ENCODE data around the gene CEP128. TPM values are rescaled to one million over a fixed set of nuclear protein-coding genes. Genes with fewer than 3 reads are reported as not detected.

Gene CEP128
- total and polyA plus RNA-seq, 3 donors from 2014 or later: 8.5 to 30.9 (median 15.3) TPM

- WGBS, 2 donors: 85 to 86% methylated on average over 2 of the region's 2 CpGs
- Histone ChIP-seq H3K4me3 (no peak overlapping the region), H3K9me3 (no peaks in the 10 kb centered on the region), H3K4me1 (no peaks in the 10 kb centered on the region), H3K36me3 (ENCODE audit: low read depth, missing control alignments) (no peaks in the 10 kb centered on the region), H3K27me3 (no peaks in the 10 kb centered on the region), H3K27ac (no peak overlapping the region)
- no peak for DNase-seq
- TF ChIP-seq CTCF (IDR thresholded peaks at IDR 0.05): no peak
- no peak for TF ChIP-seq POLR2A (IDR thresholded peaks at IDR 0.05)
- intact Hi-C loops (cut with DNase I; ENCODE audit: low total_unique reads): no loop called here
Observed at GRCh38 chr14:80663541-80663940, 278.0 kb downstream of the CEP128 start.

GRCh38 chr14:80659783-80660182 is 281.8 kb downstream of the CEP128 start:
- WGBS, 2 donors: 94 to 97% methylated on average over 2 of the region's 2 CpGs
- TF ChIP-seq POLR2A (IDR thresholded peaks at IDR 0.05): no peak
- no peak for TF ChIP-seq CTCF (IDR thresholded peaks at IDR 0.05)
- H3K4me1 ChIP-seq: no peaks in the 10 kb centered on the region
- H3K36me3 ChIP-seq (ENCODE audit: low read depth, missing control alignments): no peaks in the 10 kb centered on the region
- no peak for DNase-seq
- intact Hi-C loops (cut with DNase I; ENCODE audit: low total_unique reads): no loop called here
- no peak overlapping the region for H3K4me3 ChIP-seq
- H3K27ac ChIP-seq: no peak overlapping the region
- H3K9me3 ChIP-seq: no peaks in the 10 kb centered on the region
- no peaks in the 10 kb centered on the region for H3K27me3 ChIP-seq

GRCh38 chr14:80658733-80659132 is 282.8 kb downstream of the CEP128 start:
- no peak for TF ChIP-seq POLR2A (IDR thresholded peaks at IDR 0.05)
- no peak for TF ChIP-seq CTCF (IDR thresholded peaks at IDR 0.05)
- no peak overlapping the region for H3K27ac ChIP-seq
- no peaks in the 10 kb centered on the region for H3K27me3 ChIP-seq
- no peaks in the 10 kb centered on the region for H3K9me3 ChIP-seq
- no peaks in the 10 kb centered on the region for H3K36me3 ChIP-seq (ENCODE audit: low read depth, missing control alignments)
- H3K4me3 ChIP-seq: no peak overlapping the region
- DNase-seq: no peak
- no peaks in the 10 kb centered on the region for H3K4me1 ChIP-seq
- intact Hi-C loops (cut with DNase I; ENCODE audit: low total_unique reads): no loop called here
- 57 to 63% methylated on average over 1 of the region's 1 CpG for WGBS, 2 donors

- WGBS, 2 donors: 96 to 98% methylated on average over 1 of the region's 1 CpG
- Histone ChIP-seq H3K27me3 (no peaks in the 10 kb centered on the region), H3K36me3 (ENCODE audit: low read depth, missing control alignments) (no peaks in the 10 kb centered on the region), H3K27ac (no peak overlapping the region), H3K9me3 (no peaks in the 10 kb centered on the region), H3K4me1 (no peaks in the 10 kb centered on the region), H3K4me3 (no peak overlapping the region)
- intact Hi-C loops (cut with DNase I; ENCODE audit: low total_unique reads): no loop called here
- DNase-seq: no peak
- TF ChIP-seq POLR2A (IDR thresholded peaks at IDR 0.05) (no peak), CTCF (IDR thresholded peaks at IDR 0.05) (no peak)
Observed at GRCh38 chr14:80658155-80658554, 283.4 kb downstream of the CEP128 start.

GRCh38 chr14:80653956-80654355 is 287.6 kb downstream of the CEP128 start:
- Histone ChIP-seq H3K9me3 (no peaks in the 10 kb centered on the region), H3K4me1 (no peaks in the 10 kb centered on the region), H3K36me3 (ENCODE audit: low read depth, missing control alignments) (no peaks in the 10 kb centered on the region), H3K27ac (no peak overlapping the region), H3K4me3 (no peak overlapping the region), H3K27me3 (no peaks in the 10 kb centered on the region)
- TF ChIP-seq POLR2A (IDR thresholded peaks at IDR 0.05): no peak
- no peak for TF ChIP-seq CTCF (IDR thresholded peaks at IDR 0.05)
- intact Hi-C loops (cut with DNase I; ENCODE audit: low total_unique reads): no loop called here
- DNase-seq: no peak
- 85 to 87% methylated on average over 3 of the region's 3 CpGs for WGBS, 2 donors
